ENCODE measurements around the gene NRP2. TPM values are rescaled to one million over a fixed set of nuclear protein-coding genes. Genes with fewer than 3 reads are reported as not detected.

The NRP2 gene
- total and polyA plus RNA-seq, 10 donors, result 3.1 to 49.9 (median 26.2) TPM

DNA sequence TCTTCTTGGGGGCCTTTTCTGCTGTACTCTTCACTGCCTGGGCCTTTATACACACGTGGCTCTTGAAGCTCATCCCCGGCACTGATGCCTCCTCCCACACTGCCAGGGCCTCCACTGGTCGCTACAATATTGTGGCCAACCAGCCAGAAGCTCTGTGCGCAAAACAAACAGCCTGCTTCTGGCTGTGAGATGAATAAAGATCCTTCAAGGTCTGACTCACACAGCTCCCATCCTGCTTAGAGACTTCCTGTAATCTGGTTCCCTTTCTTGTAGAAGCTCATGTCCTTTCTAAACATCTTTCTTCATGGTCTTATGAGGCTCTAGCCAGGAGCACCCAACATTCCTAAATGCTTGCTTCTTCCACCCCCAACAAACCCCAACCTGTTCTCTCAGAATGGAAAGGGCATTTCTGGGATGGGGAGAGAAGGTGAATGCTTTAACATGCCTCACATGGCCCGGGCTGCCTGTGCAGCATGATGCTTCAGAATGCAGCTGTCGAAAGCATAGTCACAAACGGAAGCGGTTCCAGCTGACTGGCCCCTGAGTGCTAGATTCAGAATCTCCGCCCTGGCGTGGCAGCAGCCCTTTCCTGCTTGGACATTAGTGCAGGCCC is 24.6 kb downstream of the NRP2 start:
- H3K27ac ChIP-seq, result peak overlapping the region; percentile 64 to 89 (median 78)
- H3K4me1 ChIP-seq, result peaks cover 10 to 60% (median 28%) of the 10 kb centered on the region in 6 donors
- DNase-seq, result peak; percentile 93
- H3K36me3 ChIP-seq, result no peaks in the 10 kb centered on the region
- intact Hi-C loops (cut with DNase I; ENCODE audit: low total_unique reads), result no loop called here
- H3K9me3 ChIP-seq, result no peaks in the 10 kb centered on the region
- peak overlapping the region in 1 of 8 donors; percentile 44 for H3K4me3 ChIP-seq
- TF ChIP-seq, protein P1, sequence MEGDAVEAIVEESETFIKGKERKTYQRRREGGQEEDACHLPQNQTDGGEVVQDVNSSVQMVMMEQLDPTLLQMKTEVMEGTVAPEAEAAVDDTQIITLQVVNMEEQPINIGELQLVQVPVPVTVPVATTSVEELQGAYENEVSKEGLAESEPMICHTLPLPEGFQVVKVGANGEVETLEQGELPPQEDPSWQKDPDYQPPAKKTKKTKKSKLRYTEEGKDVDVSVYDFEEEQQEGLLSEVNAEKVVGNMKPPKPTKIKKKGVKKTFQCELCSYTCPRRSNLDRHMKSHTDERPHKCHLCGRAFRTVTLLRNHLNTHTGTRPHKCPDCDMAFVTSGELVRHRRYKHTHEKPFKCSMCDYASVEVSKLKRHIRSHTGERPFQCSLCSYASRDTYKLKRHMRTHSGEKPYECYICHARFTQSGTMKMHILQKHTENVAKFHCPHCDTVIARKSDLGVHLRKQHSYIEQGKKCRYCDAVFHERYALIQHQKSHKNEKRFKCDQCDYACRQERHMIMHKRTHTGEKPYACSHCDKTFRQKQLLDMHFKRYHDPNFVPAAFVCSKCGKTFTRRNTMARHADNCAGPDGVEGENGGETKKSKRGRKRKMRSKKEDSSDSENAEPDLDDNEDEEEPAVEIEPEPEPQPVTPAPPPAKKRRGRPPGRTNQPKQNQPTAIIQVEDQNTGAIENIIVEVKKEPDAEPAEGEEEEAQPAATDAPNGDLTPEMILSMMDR (IDR thresholded peaks at IDR 0.05 in 8 of 11, conservative IDR thresholded peaks at IDR 0.05 in 3 of 11), result no peak
- TF ChIP-seq POLR2AphosphoS5 (IDR thresholded peaks at IDR 0.05), result peak in 2 of 3 donors; percentile 61 to 68
- H3K27me3 ChIP-seq (replicated peaks in 1 of 7), result no peaks in the 10 kb centered on the region
- 9 to 22% (median 20%) methylated on average over 10 of the region's 10 CpGs for WGBS, 5 donors

DNA sequence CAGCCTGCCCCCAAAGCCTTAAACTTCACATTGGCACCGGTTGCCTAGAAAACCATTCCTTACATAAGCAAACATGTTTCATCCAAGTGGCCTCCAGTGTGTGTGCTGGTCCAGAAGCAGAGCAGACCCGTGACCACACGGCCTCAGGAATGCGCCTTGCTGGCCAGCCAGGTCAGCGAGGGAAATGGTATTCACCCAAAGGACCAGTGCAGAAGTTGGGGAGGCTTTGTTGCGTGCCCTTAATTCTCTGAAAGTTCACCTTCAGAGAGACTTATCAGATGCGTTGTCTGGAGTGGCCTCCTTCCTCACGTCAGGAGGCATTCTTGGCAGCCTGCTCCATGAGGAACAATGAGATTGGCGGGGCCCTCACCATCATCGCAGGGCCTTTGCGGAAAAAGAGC is 25.9 kb downstream of the NRP2 start:
- Histone ChIP-seq H3K4me1 (peaks cover 10 to 74% (median 35%) of the 10 kb centered on the region in 6 donors), H3K9me3 (no peaks in the 10 kb centered on the region), H3K27me3 (replicated peaks in 1 of 7) (no peaks in the 10 kb centered on the region), H3K36me3 (no peaks in the 10 kb centered on the region), H3K27ac (peak overlapping the region in 6 of 8 donors; percentile 64 to 89 (median 82)), H3K4me3 (no peak overlapping the region)
- TF ChIP-seq POLR2A (IDR thresholded peaks at IDR 0.05) (no peak), POLR2AphosphoS5 (IDR thresholded peaks at IDR 0.05) (no peak)
- TF ChIP-seq, protein P1 (IDR thresholded peaks at IDR 0.05 in 8 of 11, conservative IDR thresholded peaks at IDR 0.05 in 3 of 11), result no peak
- 83 to 90% (median 83%) methylated on average over 11 of the region's 11 CpGs for WGBS, 5 donors
- intact Hi-C loops (cut with DNase I; ENCODE audit: low total_unique reads), result no loop called here
- DNase-seq, result no peak

DNA sequence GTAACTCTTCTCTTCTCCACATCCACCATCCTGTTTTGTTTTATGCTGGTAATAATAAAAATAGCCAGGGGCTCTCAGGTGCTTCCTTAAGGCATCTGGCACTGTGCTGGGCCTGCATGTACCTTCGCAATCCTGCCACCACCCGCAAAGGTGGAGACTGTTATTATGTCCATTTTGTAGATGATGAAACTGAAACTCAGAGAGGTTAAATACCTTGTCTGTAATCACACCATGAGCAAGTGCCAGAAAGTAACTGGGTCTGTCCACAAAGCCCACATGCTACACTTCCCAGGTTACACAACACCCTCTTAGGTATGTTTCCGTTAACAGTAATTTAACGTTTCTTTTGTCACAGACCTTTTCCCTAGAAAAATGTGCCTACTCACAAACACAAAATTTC is 27.0 kb downstream of the NRP2 start:
- Histone ChIP-seq H3K4me3 (no peak overlapping the region), H3K36me3 (no peaks in the 10 kb centered on the region), H3K4me1 (peaks cover 10 to 80% (median 46%) of the 10 kb centered on the region in 6 donors), H3K27ac (peak overlapping the region in 1 of 8 donors; percentile 24), H3K9me3 (no peaks in the 10 kb centered on the region), H3K27me3 (replicated peaks in 1 of 7) (no peaks in the 10 kb centered on the region)
- WGBS, 5 donors, result 86 to 95% (median 89%) methylated on average over 4 of the region's 4 CpGs
- intact Hi-C loops (cut with DNase I; ENCODE audit: low total_unique reads), result no loop called here
- DNase-seq, result no peak
- TF ChIP-seq POLR2AphosphoS5 (IDR thresholded peaks at IDR 0.05) (no peak), POLR2A (IDR thresholded peaks at IDR 0.05) (no peak)
- TF ChIP-seq, protein P1 (IDR thresholded peaks at IDR 0.05 in 8 of 11, conservative IDR thresholded peaks at IDR 0.05 in 3 of 11), result no peak

DNA sequence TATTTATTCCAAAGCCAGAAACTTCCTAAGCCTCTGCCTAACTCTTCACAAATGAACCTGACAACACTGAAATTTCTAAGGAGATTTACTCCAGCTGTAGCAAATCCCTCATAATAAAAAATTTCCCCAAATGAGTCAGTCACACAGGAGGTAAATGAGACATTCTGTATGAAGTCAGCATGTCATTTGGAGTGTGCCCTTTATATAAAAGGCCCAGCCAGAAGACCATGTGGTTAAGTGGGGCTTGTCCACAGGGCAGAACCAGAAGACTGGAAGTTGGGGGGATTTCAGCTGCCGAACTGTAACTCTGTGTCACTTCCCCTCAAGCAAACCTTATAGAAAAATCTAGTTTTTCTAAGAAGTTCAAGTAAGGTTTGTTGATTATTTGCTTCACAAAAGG is 30.2 kb downstream of the NRP2 start:
- TF ChIP-seq POLR2AphosphoS5 (IDR thresholded peaks at IDR 0.05), result no peak
- TF ChIP-seq, protein P1 (IDR thresholded peaks at IDR 0.05 in 8 of 11, conservative IDR thresholded peaks at IDR 0.05 in 3 of 11), result no peak
- no peak for TF ChIP-seq POLR2A (IDR thresholded peaks at IDR 0.05)
- intact Hi-C loops (cut with DNase I; ENCODE audit: low total_unique reads), result no loop called here
- peak overlapping the region in 5 of 8 donors; percentile 15 to 74 (median 60) for H3K27ac ChIP-seq
- no peak overlapping the region for H3K4me3 ChIP-seq
- H3K36me3 ChIP-seq, result no peaks in the 10 kb centered on the region
- no peaks in the 10 kb centered on the region for H3K9me3 ChIP-seq
- no peak for DNase-seq
- H3K27me3 ChIP-seq (replicated peaks in 1 of 7), result no peaks in the 10 kb centered on the region
- WGBS, 5 donors, result 15 to 24% (median 23%) methylated on average over 1 of the region's 1 CpG
- peaks cover 8 to 65% (median 35%) of the 10 kb centered on the region in 6 donors for H3K4me1 ChIP-seq
